HL-60 (cell line): ENCODE results near the gene MPO.

Experiments
- DNase-seq, 2 experiments: peaks; one replicate each; pipeline ENCODE4 v3.0.0-alpha.2; 2010 to 2020; ENCODE audit warnings: low read depth in 1 of 2, low spot score in 1 of 2
- H3K27ac ChIP-seq: fragments of 250-450 bp; sonication (Bioruptor Pico); replicated peaks from 2 replicates; pipeline ENCODE4 v1.5.1; 2020; ENCODE audit warnings: mild to moderate bottlenecking, moderate library complexity
- H3K27me3 ChIP-seq: fragments of 250-450 bp; sonication (Bioruptor Pico); 2 replicates; pipeline ENCODE4 v1.5.1; 2021; ENCODE audit warnings: mild to moderate bottlenecking, moderate library complexity; ENCODE audit not compliant: insufficient read depth, poor library complexity, severe bottlenecking
- H3K4me3 ChIP-seq: replicated peaks from 2 replicates; pipeline ENCODE4 v1.5.1; 2011; ENCODE audit warnings: mild to moderate bottlenecking, control low read depth, low read length; ENCODE audit not compliant: insufficient read depth
- CTCF ChIP-seq: IDR thresholded peaks from one replicate; pipeline ENCODE4 v1.5.1; 2011; ENCODE audit warnings: low read length, control low read depth, inconsistent platforms; ENCODE audit not compliant: insufficient read depth
- GABPA ChIP-seq: IDR thresholded peaks from 2 replicates; pipeline ENCODE4 v1.6.1; 2012; ENCODE audit warnings: low read depth
- POLR2AphosphoS5 ChIP-seq: IDR thresholded peaks from 2 replicates; pipeline ENCODE4 v1.6.1; 2012; ENCODE audit warnings: low read depth
- REST ChIP-seq: IDR thresholded peaks from 2 replicates; pipeline ENCODE4 v1.6.1; 2012; ENCODE audit warnings: low read depth; ENCODE audit not compliant: insufficient replicate concordance
- SPI1 ChIP-seq: IDR thresholded peaks from 2 replicates; pipeline ENCODE4 v1.6.1; 2012; ENCODE audit warnings: low read depth, mild to moderate bottlenecking, borderline replicate concordance

The MPO gene

GRCh38 chr17:58305626-58306025, 24.9 kb upstream of the MPO start:
- Histone ChIP-seq H3K27me3 (no peaks in the 10 kb centered on the region), H3K4me3 (no peak overlapping the region), H3K27ac (peak overlapping the region; percentile 80)
- no peak for DNase-seq
- TF ChIP-seq SPI1, result no peak
- no peak for TF ChIP-seq CTCF
- TF ChIP-seq POLR2AphosphoS5, result peak; percentile 14; the same call in 1 of the 2 replicates
- no peak for TF ChIP-seq REST
- no peak for TF ChIP-seq GABPA

GRCh38 chr17:58304750-58305486, 24.2 kb upstream of the MPO start:
- DNase-seq, result no peak
- peak overlapping the region; percentile 80 for H3K27ac ChIP-seq
- no peaks in the 10 kb centered on the region for H3K27me3 ChIP-seq
- TF ChIP-seq GABPA, result no peak
- TF ChIP-seq POLR2AphosphoS5, result peak; percentile 49
- H3K4me3 ChIP-seq, result no peak overlapping the region

- H3K27ac ChIP-seq, result peak overlapping the region; percentile 80
- peak; percentile 40 for TF ChIP-seq POLR2AphosphoS5
- no peak for TF ChIP-seq GABPA
- no peak for TF ChIP-seq SPI1
- TF ChIP-seq CTCF, result peak; percentile 97
- no peak for TF ChIP-seq REST
- peak in 1 of 2 experiments; percentile 85 for DNase-seq
- H3K4me3 ChIP-seq, result no peak overlapping the region
- no peaks in the 10 kb centered on the region for H3K27me3 ChIP-seq
These were observed 23.4 kb upstream of the MPO start for GRCh38 chr17:58303971-58304749.

GRCh38 chr17:58302919-58303585, 22.3 kb upstream of the MPO start:
- H3K4me3 ChIP-seq, result peak overlapping the region; percentile 32
- peak in 1 of 2 experiments; percentile 83 for DNase-seq
- peak overlapping the region; percentile 80 for H3K27ac ChIP-seq
- H3K27me3 ChIP-seq, result no peaks in the 10 kb centered on the region
- peak; percentile 48 for TF ChIP-seq POLR2AphosphoS5
- no peak for TF ChIP-seq REST
